Measurements from ENCODE around the gene AKAP8L. TPM values are rescaled to one million over a fixed set of nuclear protein-coding genes. Genes with fewer than 3 reads are reported as not detected.

AKAP8L gene
- total RNA-seq, 1 experiment from 2014 or later: 106 TPM

GRCh38 chr19:15455996-15456395 lies 37.2 kb upstream of the AKAP8L start:
- BruUV-seq (replicated peaks): no TSS peak
- H3K9ac ChIP-seq (ENCODE audit: low read length): no peak overlapping the region
- no peak overlapping the region for H3K27ac ChIP-seq (ENCODE audit: low read depth, low read length)
- ChIA-PET POLR2A (no interaction called here), RAD21 (ENCODE audit: low non-redundant PET in 1 of 2, low total read pairs in 2 of 2, uncharacterized antibody in 2 of 2, unreplicated experiment in 2 of 2) (interaction anchor here in 1 of 2 experiments (0.7 kb wide), 1 partner anchor 100 kb away, joined by 3 read pairs; no protein-coding TSS in a partner anchor), CTCF (no interaction called here)
- no peak for ATAC-seq
- H3K9me2 ChIP-seq (ENCODE audit: insufficient read depth): no peaks in the 10 kb centered on the region
- H3K9me3 ChIP-seq (ENCODE audit: control insufficient read depth in 1 of 2, insufficient read depth in 1 of 2, low read depth in 1 of 2, low read length in 2 of 2): no peaks in the 10 kb centered on the region
- H3K4me1 ChIP-seq (ENCODE audit: control insufficient read depth in 1 of 2, insufficient read depth in 2 of 2, low read length in 2 of 2): peaks cover 8 to 18% of the 10 kb centered on the region in 2 experiments; a peak in 3 of 4 replicates
- no peak overlapping the region for H2AFZ ChIP-seq (ENCODE audit: low read depth, low read length, poor library complexity, severe bottlenecking)
- no peak for DNase-seq (ENCODE audit: low read depth, low spot score)
- no peaks in the 10 kb centered on the region for H4K20me1 ChIP-seq (ENCODE audit: insufficient read depth)
- intact Hi-C loops (cut with micrococcal nuclease): loop anchor here (10.0 kb wide), 1 partner anchor 99 kb away; no protein-coding TSS in a partner anchor
- H3K27me3 ChIP-seq (ENCODE audit: insufficient read depth, low read length): no peaks in the 10 kb centered on the region
- no peak overlapping the region for H3K4me2 ChIP-seq (ENCODE audit: low read length)
- no peaks in the 10 kb centered on the region for H3K79me2 ChIP-seq (ENCODE audit: insufficient read depth, low read length)
- TF ChIP-seq SP1 (IDR thresholded peaks at IDR 0.05; ENCODE audit: low read depth) (no peak), ZFX (IDR thresholded peaks at IDR 0.05) (no peak), FOSL1 (IDR thresholded peaks at IDR 0.05; ENCODE audit: low read depth) (no peak), POLR2A (IDR thresholded peaks at IDR 0.05; ENCODE audit: borderline replicate concordance, extremely low read depth, insufficient read depth, insufficient read length) (no peak), ZNF274 (IDR thresholded peaks at IDR 0.05; ENCODE audit: low read depth, low read length) (no peak), SRF (IDR thresholded peaks at IDR 0.05; ENCODE audit: low read depth) (no peak), CTCF (IDR thresholded peaks at IDR 0.05 in 2 of 3, conservative IDR thresholded peaks at IDR 0.05 in 1 of 3; ENCODE audit: borderline replicate concordance in 1 of 3, insufficient read depth in 1 of 3, low read depth in 2 of 3, low read length in 2 of 3) (no peak), YY1 (IDR thresholded peaks at IDR 0.05; ENCODE audit: extremely low read depth, insufficient replicate concordance, low read depth, low read length) (no peak), SIN3A (IDR thresholded peaks at IDR 0.05; ENCODE audit: low read depth) (no peak), CEBPB (IDR thresholded peaks at IDR 0.05; ENCODE audit: low read depth) (no peak), ATF3 (IDR thresholded peaks at IDR 0.05) (no peak), RAD21 (IDR thresholded peaks at IDR 0.05; ENCODE audit: low read depth) (no peak), EZH2phosphoT487 (IDR thresholded peaks at IDR 0.05; ENCODE audit: borderline replicate concordance) (no peak), REST (IDR thresholded peaks at IDR 0.05; ENCODE audit: low read depth) (no peak), TCF7L2 (IDR thresholded peaks at IDR 0.05; ENCODE audit: borderline replicate concordance, extremely low read depth, insufficient read depth, insufficient read length) (no peak), CBX3 (IDR thresholded peaks at IDR 0.05; ENCODE audit: low read depth) (no peak), EZH2 (IDR thresholded peaks at IDR 0.05) (no peak)
- TF ChIP-seq, protein P1, sequence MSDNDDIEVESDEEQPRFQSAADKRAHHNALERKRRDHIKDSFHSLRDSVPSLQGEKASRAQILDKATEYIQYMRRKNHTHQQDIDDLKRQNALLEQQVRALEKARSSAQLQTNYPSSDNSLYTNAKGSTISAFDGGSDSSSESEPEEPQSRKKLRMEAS (IDR thresholded peaks at IDR 0.05): no peak
- no peak overlapping the region for H3K4me3 ChIP-seq (replicated peaks in 1 of 2; ENCODE audit: low read depth in 1 of 2, low read length in 2 of 2)
- H3K36me3 ChIP-seq (ENCODE audit: control insufficient read depth in 1 of 2, insufficient read depth in 2 of 2, low read length in 2 of 2): no peaks in the 10 kb centered on the region

Data from HCT116 (cell line).